AG04449 (cell line): ENCODE data around the gene CDH2.

Experiments
- CTCF ChIA-PET: fragments of 350-600 bp; formaldehyde crosslinking; extraction: SDS; loops from one replicate; lab custom pipeline; 2021; ENCODE audit warnings: antibody characterized with exemption; lab: Yijun Ruan, JAX
- POLR2A ChIA-PET: fragments of 400-600, 350-600 bp; formaldehyde crosslinking; extraction: SDS; loops from one replicate; lab custom pipeline; 2020; ENCODE audit warnings: antibody characterized with exemption, inconsistent platforms; lab: Yijun Ruan, JAX
- DNase-seq: peaks from one replicate; pipeline ENCODE4 v3.0.0-alpha.2; 2010; ENCODE audit warnings: low read depth, low spot score
- H3K4me3 ChIP-seq: 2 replicates; pipeline ENCODE4 v1.5.1; 2011; ENCODE audit warnings: low read depth, mild to moderate bottlenecking, control low read depth, low read length
- TF ChIP-seq, protein P1 (sequence below): IDR thresholded peaks from one replicate; pipeline ENCODE4 v1.5.1; 2011; ENCODE audit warnings: mild to moderate bottlenecking, moderate library complexity, low read length, control low read depth, inconsistent platforms; ENCODE audit not compliant: insufficient read depth; ENCODE audit errors: missing control alignments

Gene CDH2

GRCh38 chr18:28127228-28127627, 49.7 kb downstream of the CDH2 start:
- TF ChIP-seq, protein P1, sequence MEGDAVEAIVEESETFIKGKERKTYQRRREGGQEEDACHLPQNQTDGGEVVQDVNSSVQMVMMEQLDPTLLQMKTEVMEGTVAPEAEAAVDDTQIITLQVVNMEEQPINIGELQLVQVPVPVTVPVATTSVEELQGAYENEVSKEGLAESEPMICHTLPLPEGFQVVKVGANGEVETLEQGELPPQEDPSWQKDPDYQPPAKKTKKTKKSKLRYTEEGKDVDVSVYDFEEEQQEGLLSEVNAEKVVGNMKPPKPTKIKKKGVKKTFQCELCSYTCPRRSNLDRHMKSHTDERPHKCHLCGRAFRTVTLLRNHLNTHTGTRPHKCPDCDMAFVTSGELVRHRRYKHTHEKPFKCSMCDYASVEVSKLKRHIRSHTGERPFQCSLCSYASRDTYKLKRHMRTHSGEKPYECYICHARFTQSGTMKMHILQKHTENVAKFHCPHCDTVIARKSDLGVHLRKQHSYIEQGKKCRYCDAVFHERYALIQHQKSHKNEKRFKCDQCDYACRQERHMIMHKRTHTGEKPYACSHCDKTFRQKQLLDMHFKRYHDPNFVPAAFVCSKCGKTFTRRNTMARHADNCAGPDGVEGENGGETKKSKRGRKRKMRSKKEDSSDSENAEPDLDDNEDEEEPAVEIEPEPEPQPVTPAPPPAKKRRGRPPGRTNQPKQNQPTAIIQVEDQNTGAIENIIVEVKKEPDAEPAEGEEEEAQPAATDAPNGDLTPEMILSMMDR = no peak

GRCh38 chr18:28126768-28127167, 50.2 kb downstream of the CDH2 start:
- H3K4me3 ChIP-seq = no peak overlapping the region
- CTCF ChIA-PET = interaction anchor here (1.0 kb wide), 1 partner anchor 35 kb away, joined by 3 read pairs; no protein-coding TSS in a partner anchor
- POLR2A ChIA-PET = no interaction called here
- DNase-seq = no peak
- TF ChIP-seq, protein P1 = no peak

More at GRCh38 chr18:28127228-28127627, 49.7 kb downstream of the CDH2 start:
- no peak for DNase-seq
- POLR2A ChIA-PET = interaction anchor here (0.6 kb wide), 1 partner anchor 142 kb away, joined by 3 read pairs; no protein-coding TSS in a partner anchor
- CTCF ChIA-PET = interaction anchor here (1.0 kb wide), 1 partner anchor 34 kb away, joined by 3 read pairs; no protein-coding TSS in a partner anchor
- no peak overlapping the region for H3K4me3 ChIP-seq

DNA sequence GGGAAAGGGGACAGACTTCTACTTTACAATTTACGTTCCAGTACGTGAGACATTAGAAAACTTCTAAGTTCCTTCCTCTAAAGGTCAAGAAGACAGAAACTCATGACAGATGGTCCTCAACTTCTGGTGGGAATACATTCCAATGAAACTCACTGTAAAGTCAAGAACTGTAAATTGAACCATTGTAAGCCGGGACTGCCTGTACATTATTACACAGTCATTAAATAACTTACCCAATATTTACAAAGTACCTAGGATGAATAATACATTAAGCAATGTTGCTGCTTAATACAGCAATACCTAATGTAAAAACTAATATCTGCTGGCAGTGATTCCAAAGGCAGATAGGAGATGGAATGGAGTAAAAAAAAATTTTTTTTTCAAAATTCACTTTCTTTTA, 51.9 kb downstream of the CDH2 start:
- ChIA-PET CTCF (no interaction called here), POLR2A (no interaction called here)
- TF ChIP-seq, protein P1 = no peak
- H3K4me3 ChIP-seq = no peak overlapping the region
- DNase-seq = no peak

DNA sequence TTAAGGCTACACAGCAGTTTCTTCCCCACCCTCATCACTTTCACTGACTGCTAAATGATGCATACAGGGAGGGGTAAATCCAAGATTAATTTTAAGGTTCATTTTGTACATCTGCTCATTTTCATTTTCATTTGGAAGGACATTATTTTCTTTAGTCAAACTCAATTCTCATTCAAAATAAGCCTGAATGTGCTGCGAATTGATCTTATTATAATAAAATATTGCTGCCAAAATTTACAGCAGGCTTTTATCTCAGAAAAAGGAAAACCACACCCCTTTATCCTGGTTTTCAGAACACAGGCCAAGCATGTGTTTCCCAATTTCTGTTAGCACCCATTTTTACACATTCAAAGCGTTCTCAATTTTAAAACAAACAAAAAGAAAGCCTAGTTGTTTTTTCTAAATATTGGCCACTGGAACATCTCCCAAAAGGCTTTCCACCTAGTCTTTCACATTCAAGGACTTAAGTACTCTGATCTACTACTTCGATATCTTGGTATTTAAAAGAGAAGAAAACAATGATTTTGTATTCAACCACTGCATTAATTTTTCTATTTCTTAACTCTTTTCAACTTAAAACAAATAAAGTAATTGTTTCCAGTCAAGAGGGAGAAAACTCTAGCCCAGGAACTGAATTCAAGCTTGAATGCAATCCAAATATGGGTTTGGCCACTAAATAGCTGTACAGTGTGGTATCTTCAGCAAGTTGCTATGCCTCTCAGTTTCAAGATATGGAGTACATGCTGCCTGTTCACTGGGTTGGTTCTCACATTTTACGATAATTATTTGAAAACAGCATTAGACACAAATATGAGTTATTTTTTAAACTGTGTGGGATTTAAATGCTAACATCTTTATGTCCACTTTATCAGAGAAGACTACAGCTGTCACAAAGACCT, 52.5 kb downstream of the CDH2 start:
- DNase-seq = no peak
- ChIA-PET POLR2A (no interaction called here), CTCF (no interaction called here)
- no peak overlapping the region for H3K4me3 ChIP-seq
- TF ChIP-seq, protein P1 = no peak

- DNase-seq = no peak
- no peak overlapping the region for H3K4me3 ChIP-seq
- ChIA-PET CTCF (no interaction called here), POLR2A (no interaction called here)
- TF ChIP-seq, protein P1 = no peak
Observed at GRCh38 chr18:28123401-28124030, 53.4 kb downstream of the CDH2 start.
